SW480 (cell line): Measurements from ENCODE around the gene TNFSF13.

Source experiments
- DNase-seq: peaks from one replicate; pipeline ENCODE4 v3.0.0-alpha.2; 2016; ENCODE audit warnings: low spot score

TNFSF13 gene

DNA sequence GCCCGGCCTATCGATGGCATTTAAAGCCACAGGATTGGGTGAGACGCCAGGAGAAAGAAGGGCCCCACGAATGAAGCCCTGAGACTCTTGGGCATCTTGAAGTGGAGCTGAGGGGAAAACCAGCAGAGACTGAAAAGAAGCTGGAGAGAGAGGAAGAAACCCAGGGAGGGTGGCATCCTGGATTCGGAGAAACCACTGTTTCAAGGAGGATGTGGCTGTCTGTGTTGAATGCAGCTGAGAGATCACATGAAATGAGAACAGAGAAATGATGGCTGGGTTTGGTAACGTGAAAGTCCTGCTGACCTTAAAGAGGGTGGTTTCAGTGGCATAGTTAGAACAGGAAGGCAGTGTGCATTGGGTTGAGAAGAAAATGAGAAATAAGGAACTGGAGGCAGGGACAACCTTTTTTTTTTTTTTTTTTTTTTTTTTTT is 5.9 kb upstream of the TNFSF13 start:
- DNase-seq: no peak

DNA sequence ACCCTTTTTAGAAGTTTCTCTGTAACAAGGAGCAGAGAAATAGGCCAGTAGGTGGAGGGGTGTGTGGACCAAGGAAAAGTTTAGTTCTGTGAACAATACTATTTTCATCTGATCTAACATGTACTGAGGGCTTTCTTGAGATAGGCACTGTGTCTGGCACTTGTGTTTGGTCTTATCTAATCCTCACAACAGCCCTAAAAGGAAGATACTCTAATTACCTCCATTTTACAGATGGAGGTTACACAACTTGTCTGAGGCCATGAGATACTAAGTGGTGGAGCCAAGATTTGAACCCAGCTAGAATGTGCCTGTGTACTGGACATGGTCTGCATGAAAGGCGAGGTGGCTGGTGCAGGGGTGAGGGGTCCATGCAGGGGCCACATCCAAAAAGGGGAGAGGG is 5.2 kb upstream of the TNFSF13 start:
- DNase-seq: no peak

DNA sequence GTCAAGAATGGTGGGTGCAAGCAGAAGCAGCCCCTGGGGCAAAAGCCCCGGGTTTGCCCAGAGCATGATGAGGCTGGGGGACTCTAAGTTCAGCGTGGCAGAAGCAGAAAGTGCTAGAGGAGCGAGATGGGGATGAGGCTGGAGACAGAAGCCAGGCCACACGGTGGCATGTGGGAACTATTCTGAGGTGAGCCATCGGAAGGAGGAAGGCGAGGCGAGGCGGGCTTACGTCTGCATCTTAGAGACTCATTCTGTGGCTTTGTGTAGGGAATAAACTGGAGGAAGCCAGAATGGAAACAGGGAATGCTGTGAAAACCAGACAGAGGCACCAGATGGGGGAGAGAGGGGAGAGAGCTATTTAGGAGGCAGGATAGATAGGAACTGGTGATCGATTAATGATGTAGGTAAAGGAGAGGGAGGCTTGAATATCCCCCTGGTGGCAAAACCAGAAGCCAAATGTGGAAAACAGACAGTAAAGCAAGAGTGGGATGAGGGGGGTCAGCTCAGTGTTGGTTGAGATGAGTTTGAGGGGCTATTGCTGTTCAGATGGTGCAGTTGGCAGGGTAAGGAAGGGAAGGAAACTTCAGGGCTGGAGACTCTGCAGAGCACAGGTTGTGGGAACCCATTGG is 3.1 kb upstream of the TNFSF13 start:
- DNase-seq: no peak

DNA sequence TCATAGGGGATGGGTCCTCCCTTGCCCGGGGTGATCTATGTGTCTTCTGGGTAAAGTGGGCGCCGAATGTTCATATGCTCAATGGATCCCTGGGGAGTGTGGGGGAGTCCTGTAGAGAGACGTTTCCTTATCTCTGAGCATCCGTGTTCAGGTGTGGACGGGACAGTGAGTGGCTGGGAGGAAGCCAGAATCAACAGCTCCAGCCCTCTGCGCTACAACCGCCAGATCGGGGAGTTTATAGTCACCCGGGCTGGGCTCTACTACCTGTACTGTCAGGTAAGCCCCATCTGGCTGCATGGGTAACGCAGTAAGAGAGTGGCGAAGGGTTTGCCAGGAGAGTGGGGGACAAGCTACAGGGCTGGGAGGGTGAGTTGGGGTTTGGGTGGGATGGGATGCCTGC is 1.9 kb upstream of the TNFSF13 start:
- DNase-seq: no peak

DNA sequence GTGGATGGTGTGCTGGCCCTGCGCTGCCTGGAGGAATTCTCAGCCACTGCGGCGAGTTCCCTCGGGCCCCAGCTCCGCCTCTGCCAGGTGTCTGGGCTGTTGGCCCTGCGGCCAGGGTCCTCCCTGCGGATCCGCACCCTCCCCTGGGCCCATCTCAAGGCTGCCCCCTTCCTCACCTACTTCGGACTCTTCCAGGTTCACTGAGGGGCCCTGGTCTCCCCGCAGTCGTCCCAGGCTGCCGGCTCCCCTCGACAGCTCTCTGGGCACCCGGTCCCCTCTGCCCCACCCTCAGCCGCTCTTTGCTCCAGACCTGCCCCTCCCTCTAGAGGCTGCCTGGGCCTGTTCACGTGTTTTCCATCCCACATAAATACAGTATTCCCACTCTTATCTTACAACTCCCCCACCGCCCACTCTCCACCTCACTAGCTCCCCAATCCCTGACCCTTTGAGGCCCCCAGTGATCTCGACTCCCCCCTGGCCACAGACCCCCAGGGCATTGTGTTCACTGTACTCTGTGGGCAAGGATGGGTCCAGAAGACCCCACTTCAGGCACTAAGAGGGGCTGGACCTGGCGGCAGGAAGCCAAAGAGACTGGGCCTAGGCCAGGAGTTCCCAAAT is 1.3 kb upstream of the TNFSF13 start:
- DNase-seq: no peak

DNA sequence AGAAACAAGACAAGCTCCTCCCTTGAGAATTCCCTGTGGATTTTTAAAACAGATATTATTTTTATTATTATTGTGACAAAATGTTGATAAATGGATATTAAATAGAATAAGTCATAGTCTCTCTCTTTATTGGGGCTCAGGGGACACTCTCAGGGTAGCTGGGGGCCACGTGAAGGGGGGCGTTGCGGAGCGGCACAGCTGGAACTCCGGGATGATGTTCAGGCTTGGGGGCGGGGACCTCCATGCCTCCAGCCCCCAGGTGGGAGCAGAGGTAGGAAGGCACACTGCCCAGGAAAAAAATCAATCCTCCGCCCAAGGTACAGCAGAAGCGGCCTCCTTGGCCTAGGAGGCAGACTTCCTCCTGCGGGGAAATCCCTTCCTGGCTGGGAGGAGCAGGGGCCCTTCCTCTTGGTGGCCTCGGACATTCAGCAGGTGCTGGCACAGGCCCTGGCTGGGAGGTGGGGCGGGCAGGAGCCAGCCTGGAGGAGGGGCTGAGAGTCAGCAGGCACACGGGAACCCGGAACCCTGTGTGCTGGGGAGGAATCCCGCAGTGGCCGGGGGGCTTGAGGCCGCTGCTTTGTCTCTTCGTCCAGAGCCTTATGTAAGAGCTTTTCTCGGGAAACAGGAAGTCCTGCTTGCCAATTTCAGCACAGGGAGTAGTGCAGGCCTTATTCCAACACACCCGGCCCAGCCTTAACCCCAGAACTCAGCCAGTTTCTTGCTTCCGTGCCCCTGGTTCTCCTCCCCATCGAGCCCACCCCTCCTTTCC is 591 bp upstream of the TNFSF13 start:
- DNase-seq: peak; percentile 52

DNA sequence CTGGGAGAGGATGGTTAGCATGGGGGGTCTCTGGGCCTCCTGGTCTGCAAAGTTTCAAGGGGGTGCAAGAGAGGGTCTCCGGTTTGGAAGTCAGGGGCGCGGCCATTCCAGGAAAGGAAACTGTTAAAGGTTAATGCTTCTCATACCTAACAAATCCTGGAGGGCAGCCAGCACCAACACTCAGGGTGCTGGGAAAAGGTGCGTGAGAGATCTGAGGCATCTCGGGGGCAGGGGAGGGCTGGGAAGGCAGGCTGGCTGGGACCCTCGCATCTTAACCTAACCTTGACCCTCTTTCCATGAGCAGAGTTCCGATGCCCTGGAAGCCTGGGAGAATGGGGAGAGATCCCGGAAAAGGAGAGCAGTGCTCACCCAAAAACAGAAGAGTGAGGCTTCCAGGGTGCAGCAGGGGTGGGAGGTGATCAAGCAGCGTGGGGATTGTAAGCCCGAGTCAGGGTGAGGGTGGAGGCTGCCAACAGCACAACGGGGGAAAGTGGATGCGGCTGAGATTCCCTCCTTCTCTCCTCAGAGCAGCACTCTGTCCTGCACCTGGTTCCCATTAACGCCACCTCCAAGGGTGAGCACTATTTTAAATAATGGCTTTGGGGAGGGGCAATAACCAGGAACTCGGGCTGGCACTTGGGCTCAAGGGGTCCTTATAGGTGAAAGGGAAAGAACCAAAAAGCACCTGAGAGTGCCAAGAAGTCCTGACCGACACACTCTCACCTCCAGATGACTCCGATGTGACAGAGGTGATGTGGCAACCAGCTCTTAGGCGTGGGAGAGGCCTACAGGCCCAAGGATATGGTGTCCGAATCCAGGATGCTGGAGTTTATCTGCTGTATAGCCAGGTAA is 996 bp downstream of the TNFSF13 start:
- no peak for DNase-seq

DNA sequence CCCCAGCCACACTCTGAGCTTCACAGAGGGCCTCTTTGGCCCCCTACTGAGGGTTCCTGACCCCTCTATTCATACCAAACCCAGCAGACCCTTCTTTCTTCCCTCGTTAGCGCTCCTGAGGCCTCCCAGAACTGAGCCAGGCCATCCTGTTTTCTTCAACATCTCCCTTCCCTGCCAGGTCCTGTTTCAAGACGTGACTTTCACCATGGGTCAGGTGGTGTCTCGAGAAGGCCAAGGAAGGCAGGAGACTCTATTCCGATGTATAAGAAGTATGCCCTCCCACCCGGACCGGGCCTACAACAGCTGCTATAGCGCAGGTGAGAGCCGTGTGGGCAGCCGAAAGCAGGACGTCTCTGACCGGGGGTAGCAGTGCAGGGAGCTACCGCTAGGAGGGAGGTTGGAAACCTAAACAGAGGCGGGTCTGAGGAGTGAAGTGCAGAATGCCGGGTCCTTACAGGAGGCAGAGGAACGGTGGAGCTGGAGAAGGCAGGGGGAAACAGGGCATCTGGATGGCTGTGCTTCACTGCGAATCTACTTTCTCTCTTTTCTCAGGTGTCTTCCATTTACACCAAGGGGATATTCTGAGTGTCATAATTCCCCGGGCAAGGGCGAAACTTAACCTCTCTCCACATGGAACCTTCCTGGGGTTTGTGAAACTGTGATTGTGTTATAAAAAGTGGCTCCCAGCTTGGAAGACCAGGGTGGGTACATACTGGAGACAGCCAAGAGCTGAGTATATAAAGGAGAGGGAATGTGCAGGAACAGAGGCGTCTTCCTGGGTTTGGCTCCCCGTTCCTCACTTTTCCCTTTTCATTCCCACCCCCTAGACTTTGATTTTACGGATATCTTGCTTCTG is 1.9 kb downstream of the TNFSF13 start:
- no peak for DNase-seq

DNA sequence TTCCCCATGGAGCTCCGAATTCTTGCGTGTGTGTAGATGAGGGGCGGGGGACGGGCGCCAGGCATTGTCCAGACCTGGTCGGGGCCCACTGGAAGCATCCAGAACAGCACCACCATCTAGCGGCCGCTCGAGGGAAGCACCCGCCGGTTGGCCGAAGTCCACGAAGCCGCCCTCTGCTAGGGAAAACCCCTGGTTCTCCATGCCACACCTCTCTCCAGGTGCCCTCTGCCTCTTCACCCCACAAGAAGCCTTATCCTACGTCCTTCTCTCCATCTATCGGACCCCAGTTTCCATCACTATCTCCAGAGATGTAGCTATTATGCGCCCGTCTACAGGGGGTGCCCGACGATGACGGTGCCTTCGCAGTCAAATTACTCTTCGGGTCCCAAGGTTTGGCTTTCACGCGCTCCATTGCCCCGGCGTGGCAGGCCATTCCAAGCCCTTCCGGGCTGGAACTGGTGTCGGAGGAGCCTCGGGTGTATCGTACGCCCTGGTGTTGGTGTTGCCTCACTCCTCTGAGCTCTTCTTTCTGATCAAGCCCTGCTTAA is 2.6 kb downstream of the TNFSF13 start:
- DNase-seq: peak; percentile 92

DNA sequence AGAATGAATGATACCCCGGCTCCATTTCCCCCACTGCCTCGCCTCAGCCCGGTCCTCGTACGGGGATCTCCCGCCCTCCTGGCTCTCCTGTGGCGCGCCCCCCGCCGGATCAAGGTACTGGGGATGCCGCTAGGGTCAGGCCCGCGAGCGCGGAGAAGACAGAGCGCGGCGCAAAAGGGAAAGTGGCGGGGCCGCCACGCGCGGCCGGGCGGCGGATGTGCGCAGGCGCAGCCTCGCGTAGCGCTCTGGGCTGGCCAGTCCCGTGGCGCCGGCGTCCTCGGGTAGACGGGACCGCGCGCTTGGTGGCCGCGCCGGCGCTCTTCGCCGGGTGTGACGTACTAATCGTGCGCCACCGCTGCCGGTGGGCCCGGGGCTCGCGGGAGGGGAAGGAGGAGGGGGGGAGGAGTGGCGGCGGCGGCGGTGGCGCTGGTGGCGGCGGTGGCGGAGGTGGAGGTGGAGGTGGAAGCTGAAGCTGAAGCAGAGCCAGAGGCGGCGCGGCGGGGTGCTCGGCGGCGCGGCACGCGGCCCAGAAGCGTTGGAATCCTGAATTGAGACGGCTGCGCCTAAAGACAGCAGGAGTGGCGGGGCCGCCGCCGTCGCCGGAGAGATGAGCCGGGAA is 3.1 kb downstream of the TNFSF13 start, which contains the start of gene SENP3:
SENP3 (plus strand) TSS at position 331 of the 619 bp plus-strand sequence. CDS start 1,158 bp downstream, outside the sequence.
- peak; percentile 88 for DNase-seq

DNA sequence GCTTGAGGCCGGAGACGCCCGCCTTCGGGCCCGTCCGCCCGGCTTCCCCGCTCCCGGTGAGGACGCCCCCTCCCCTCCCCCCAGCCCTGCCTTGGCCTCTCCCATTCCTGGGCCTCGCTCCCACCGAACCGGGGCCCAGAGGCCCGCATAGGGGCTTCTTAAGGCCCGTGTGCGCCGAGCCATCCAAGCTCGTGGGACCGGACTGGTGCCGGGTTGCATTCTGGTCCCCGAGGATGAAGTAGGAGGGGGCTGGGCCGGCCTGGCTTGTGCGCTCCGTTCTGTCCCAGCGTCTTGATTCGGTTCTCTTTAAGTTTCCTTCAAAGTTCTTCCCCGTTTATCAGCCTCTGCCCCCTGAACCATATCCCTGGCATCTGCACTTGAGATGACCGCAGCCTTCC is 3.7 kb downstream of the TNFSF13 start:
- DNase-seq: no peak

DNA sequence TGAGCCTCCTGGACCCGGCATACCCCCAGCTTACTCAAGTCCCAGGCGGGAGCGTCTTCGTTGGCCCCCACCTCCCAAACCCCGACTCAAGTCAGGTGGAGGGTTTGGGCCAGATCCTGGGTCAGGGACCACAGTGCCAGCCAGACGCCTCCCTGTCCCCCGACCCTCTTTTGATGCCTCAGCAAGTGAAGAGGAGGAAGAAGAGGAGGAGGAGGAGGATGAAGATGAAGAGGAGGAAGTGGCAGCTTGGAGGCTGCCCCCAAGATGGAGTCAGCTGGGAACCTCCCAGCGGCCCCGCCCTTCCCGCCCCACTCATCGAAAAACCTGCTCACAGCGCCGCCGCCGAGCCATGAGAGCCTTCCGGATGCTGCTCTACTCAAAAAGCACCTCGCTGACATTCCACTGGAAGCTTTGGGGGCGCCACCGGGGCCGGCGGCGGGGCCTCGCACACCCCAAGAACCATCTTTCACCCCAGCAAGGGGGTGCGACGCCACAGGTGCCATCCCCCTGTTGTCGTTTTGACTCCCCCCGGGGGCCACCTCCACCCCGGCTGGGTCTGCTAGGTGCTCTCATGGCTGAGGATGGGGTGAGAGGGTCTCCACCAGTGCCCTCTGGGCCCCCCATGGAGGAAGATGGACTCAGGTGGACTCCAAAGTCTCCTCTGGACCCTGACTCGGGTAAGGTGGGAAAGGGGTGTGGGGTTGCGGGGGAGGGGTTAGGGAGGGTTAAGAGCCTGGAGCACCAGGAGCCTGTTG is 4.7 kb downstream of the TNFSF13 start:
- DNase-seq: no peak

DNA sequence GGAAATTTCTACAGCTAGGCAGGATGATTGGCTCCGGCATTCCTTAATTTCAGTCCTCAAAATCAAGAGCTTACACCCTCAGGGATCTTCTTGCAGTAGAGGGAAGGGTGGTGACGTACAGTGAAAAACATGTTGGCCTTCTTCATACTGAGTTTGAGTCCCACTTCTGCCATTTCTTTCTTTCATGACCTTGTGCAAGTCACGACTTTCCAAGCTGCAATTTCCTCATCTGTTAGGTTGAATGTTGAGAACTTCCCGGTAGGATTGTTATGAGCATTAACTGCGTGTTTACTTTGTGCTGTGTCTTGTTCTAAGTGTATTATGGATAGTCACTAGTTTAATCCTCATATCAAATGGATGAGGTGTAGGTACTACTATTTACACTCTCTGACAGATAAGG is 11.0 kb downstream of the TNFSF13 start:
- no peak for DNase-seq

DNA sequence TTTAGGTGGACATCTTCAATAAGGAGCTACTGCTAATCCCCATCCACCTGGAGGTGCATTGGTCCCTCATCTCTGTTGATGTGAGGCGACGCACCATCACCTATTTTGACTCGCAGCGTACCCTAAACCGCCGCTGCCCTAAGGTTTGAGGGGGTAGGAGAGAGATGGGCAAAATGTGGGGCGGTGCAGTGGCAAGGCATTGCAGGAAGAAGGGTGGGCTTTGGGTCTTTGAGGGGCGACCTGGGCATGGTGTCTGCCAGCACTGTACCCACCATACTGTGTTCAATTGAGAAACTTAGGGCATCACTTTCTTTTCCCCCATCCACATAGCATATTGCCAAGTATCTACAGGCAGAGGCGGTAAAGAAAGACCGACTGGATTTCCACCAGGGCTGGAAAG is 11.8 kb downstream of the TNFSF13 start:
- no peak for DNase-seq

DNA sequence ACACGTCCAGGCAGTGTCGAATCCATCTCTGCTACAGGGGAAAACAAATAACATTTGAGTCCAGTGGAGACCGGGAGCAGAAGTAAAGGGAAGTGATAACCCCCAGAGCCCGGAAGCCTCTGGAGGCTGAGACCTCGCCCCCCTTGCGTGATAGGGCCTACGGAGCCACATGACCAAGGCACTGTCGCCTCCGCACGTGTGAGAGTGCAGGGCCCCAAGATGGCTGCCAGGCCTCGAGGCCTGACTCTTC is 13.7 kb downstream of the TNFSF13 start:
- DNase-seq: no peak

DNA sequence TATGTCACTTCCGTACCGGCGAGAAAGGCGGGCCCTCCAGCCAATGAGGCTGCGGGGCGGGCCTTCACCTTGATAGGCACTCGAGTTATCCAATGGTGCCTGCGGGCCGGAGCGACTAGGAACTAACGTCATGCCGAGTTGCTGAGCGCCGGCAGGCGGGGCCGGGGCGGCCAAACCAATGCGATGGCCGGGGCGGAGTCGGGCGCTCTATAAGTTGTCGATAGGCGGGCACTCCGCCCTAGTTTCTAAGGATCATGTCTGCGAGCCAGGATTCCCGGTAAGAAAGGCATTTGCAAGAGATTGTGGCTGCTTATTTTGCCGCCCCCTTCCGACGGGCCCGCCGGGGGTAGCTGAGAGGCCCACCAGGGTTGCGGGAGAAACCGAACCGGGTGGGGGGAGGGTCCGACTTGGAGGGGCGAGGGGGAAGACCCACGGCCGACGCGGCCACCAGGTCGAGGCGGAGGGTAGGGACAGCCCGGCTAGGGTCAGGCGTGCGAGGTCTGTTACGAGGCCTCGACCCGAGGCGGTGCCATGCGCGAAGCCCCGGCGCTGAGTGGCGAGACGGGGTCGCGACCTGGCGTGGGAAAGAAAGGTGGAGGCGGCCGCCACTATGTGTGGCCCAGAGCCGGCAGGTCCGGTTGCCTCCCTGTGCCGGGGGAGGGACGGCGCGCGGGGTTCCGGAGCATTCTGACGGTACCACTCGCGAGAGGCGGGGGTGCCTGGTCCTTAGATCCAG is 14.2 kb downstream of the TNFSF13 start:
- peak; percentile 99 for DNase-seq

DNA sequence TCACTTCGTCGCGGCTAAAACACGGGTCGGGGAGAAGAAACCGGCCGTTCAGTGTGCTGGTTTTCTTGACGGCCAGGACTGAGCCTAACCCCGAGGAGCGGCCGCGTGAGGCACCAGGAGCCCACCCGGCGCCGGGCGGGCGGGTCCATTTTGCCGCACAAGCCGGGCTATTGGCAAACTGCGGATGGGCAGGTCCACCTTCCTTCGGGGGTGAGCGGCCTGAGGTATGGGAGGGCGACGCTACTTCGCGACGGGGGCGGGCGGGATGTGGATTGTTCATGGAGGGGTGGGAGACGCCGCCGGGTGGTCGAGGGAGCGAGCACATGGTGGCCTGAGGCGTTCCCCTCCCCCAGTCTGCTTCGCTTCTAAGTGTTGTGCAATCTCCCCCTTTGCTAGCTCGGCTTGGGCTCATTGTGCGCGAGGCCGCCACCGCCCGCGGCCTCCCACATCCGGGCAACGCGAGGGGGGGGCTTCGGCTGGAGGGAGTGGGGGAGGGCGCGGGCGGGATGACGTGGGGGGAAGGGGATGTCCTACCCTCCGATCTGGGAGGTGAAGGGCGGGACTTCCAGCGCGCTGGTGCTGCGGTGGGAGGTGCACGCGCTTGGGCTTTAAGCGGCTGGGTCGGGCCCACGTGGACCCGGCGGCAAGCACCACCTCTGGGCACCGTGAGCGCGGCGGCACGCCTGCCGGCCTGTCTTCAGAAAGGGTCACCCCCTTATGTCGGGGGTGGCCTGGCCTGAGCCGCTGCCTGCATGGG is 15.0 kb downstream of the TNFSF13 start:
- peak; percentile 78 for DNase-seq

DNA sequence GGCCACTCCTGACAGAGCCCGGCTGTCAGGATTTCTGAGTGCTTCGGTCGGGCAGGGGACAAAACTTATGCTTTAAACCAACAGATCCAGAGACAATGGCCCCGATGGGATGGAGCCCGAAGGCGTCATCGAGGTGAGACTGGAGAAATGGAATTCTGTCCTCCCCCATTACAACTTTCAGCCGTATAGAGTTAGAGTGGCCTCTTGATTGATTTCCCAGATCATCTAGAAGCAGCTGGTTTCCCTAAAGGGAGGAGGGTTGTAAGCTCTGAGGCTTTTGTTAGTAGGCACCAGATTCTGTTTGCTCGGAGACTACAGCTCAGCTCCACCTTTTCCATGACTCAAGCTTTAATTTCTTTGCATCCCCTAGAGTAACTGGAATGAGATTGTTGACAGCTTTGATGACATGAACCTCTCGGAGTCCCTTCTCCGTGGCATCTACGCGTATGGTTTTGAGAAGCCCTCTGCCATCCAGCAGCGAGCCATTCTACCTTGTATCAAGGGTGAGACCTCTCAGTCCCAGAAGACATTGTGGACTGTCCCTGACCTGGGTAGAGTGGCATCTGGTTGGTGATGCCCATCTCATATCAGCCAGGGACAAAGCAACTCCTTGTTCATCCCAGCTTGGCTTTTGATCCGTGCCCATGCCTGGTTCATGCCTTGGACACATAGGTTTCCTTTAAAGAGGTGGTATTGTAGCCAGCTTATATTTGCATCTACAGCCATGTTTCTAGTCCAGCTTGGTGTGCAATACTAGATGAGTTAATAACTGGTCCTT is 15.8 kb downstream of the TNFSF13 start:
- no peak for DNase-seq
